Breast epithelium (tissue), 3 donors: Measurements from ENCODE around the gene POLR2H.

Experiments
- CTCF ChIP-seq, 3 donors: fragments of 450-650 bp; IDR thresholded peaks; one replicate each; pipeline ENCODE4 v1.5.1; 2016 to 2017; ENCODE audit warnings: antibody characterized with exemption in 3 of 3, mild to moderate bottlenecking in 3 of 3, moderate library complexity in 3 of 3
- POLR2A ChIP-seq: fragments of 450-650 bp; IDR thresholded peaks from one replicate; pipeline ENCODE4 v1.6.1; 2016; ENCODE audit warnings: antibody characterized with exemption, mild to moderate bottlenecking, moderate library complexity

GRCh38 chr3:184335291-184335660 is 26.2 kb upstream of the POLR2H start:
- TF ChIP-seq CTCF (IDR thresholded peaks at IDR 0.05), result no peak
- no peak for TF ChIP-seq POLR2A
